ENCODE data around the gene SCMH1. TPM values are rescaled to one million over a fixed set of nuclear protein-coding genes. Genes with fewer than 3 reads are reported as not detected.
"Not testable (repeated sequence)": the region's sequence is repeated elsewhere in the genome, so short reads cannot be mapped to it uniquely, and the experiment has no call there.

SCMH1 gene
- total RNA-seq, 2 experiments from 2014 or later = 25.3 to 26.1 TPM

- TF ChIP-seq CTCF (IDR thresholded peaks at IDR 0.05) = peak; percentile 51
- Mint-ChIP-seq H3K4me1 (ENCODE audit: low read depth) (no peaks in the 10 kb centered on the region), H3K4me3 (no peak overlapping the region), H3K9me3 (no peaks in the 10 kb centered on the region), H3K36me3 (ENCODE audit: low read depth) (peaks cover 2% of the 10 kb centered on the region), H3K27ac (no peak overlapping the region), H3K27me3 (no peaks in the 10 kb centered on the region)
- ATAC-seq (peak; percentile 49), DNase-seq (peak; percentile 18)
- ChIA-PET CTCF (interaction anchor here (1.0 to 1.1 kb wide), 3 partner anchors 14 to 22 kb away, joined by 3 read pairs; no protein-coding TSS in a partner anchor), POLR2A (no interaction called here)
- intact Hi-C loops (cut with micrococcal nuclease) = no loop called here
Measured at GRCh38 chr1:41122851-41123518, 119.1 kb downstream of the SCMH1 start.

DNA sequence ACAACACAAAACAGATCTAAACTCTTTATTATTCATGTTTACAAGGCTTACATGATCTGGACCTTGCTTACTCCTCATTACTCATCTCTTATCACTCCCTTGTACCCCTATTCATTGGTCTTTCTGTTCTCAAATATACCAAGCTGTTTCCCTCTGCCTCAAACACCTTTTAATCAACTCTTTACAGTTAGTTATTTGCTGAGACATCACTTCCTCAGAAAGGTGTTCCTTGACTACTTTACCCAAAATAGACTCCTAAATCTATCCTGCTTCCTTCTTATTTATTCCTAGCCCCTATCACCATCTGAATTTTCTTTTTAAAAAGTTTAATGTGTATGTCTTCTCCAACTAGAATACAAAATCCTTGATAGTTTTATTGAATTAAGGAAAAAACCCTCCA, 120.0 kb downstream of the SCMH1 start:
- ChIA-PET POLR2A (no interaction called here), CTCF (no interaction called here)
- H3K9me3 Mint-ChIP-seq = no peaks in the 10 kb centered on the region
- H3K4me3 Mint-ChIP-seq = no peak overlapping the region
- H3K36me3 Mint-ChIP-seq (ENCODE audit: low read depth) = peaks cover 7% of the 10 kb centered on the region
- H3K27ac Mint-ChIP-seq = no peak overlapping the region
- TF ChIP-seq CTCF (IDR thresholded peaks at IDR 0.05) = no peak
- H3K4me1 Mint-ChIP-seq (ENCODE audit: low read depth) = no peaks in the 10 kb centered on the region
- no peak for ATAC-seq
- no peaks in the 10 kb centered on the region for H3K27me3 Mint-ChIP-seq
- intact Hi-C loops (cut with micrococcal nuclease) = no loop called here
- no peak for DNase-seq

DNA sequence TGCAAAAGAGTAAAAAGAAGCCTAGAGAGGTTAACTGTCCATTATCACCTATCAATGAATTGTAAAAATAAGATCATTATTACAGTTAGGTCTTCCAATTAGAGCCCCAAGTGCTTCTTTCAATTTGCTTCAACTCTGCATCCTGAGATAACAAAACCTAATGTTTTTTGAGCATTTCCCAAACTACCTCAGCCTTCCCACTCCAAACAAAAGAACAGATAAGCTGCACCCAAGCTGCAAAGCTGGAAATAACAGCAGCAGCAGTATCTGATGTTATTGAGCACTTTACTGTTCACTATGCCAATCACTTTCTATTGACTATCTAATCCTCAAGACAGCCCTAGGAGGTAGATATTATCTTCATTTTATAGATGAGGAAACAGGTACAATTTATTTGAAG, 123.5 kb downstream of the SCMH1 start:
- ChIA-PET CTCF (no interaction called here), POLR2A (no interaction called here)
- H3K4me1 Mint-ChIP-seq (ENCODE audit: low read depth) = no peaks in the 10 kb centered on the region
- no peak overlapping the region for H3K27ac Mint-ChIP-seq
- TF ChIP-seq CTCF (IDR thresholded peaks at IDR 0.05) = no peak
- no peaks in the 10 kb centered on the region for H3K9me3 Mint-ChIP-seq
- DNase-seq (no peak), ATAC-seq (no peak)
- no peak overlapping the region for H3K4me3 Mint-ChIP-seq
- no peaks in the 10 kb centered on the region for H3K27me3 Mint-ChIP-seq
- intact Hi-C loops (cut with micrococcal nuclease) = no loop called here
- peaks cover 14% of the 10 kb centered on the region for H3K36me3 Mint-ChIP-seq (ENCODE audit: low read depth)

GRCh38 chr1:41117241-41117640, 124.9 kb downstream of the SCMH1 start:
- intact Hi-C loops (cut with micrococcal nuclease); CTCF ChIA-PET; H3K27ac Mint-ChIP-seq; POLR2A ChIA-PET; H3K9me3 Mint-ChIP-seq; ATAC-seq; H3K4me3 Mint-ChIP-seq; DNase-seq; H3K27me3 Mint-ChIP-seq; H3K4me1 Mint-ChIP-seq (ENCODE audit: low read depth): not testable (repeated sequence)
- H3K36me3 Mint-ChIP-seq (ENCODE audit: low read depth) = peaks cover 21% of the 10 kb centered on the region

DNA sequence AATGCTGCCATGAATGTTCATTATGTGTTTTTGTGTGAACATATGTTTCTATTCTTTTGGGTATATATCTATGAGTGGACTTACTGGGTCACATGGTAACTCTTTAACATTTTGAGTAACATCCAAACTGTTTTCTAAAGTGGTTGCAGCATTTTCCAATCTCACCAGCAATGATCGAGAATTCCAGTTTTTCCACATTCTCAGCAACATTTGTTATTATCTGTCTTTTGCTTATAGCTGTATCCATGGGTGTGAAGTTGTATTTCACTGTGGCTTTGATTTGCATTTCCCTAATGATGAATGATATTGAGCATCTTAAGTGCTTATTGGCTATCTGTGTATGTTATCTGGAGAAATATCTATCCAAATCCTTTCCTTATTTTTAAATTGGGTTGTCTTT, 131.4 kb downstream of the SCMH1 start:
- H3K27ac Mint-ChIP-seq = no peak overlapping the region
- H3K27me3 Mint-ChIP-seq = no peaks in the 10 kb centered on the region
- H3K9me3 Mint-ChIP-seq = no peaks in the 10 kb centered on the region
- TF ChIP-seq CTCF (IDR thresholded peaks at IDR 0.05) = no peak
- no peak for ATAC-seq
- H3K4me1 Mint-ChIP-seq (ENCODE audit: low read depth) = peaks cover 3% of the 10 kb centered on the region
- no peak for DNase-seq
- no peak overlapping the region for H3K4me3 Mint-ChIP-seq
- peaks cover 34% of the 10 kb centered on the region for H3K36me3 Mint-ChIP-seq (ENCODE audit: low read depth)
- POLR2A ChIA-PET = no interaction called here
- CTCF ChIA-PET = no interaction called here
- intact Hi-C loops (cut with micrococcal nuclease) = no loop called here
